Activated CD4-positive, alpha-beta T cell treated with anti-CD3 and anti-CD28 coated beads, Interleukin-2, amount 10 ng/mL, durations not matched to agents 24 days and 14 days (primary cell): ENCODE measurements around the gene CCDC142. TPM values are rescaled to one million over a fixed set of nuclear protein-coding genes. Genes with fewer than 3 reads are reported as not detected.

Source experiments
- DNase-seq: peaks from one replicate; pipeline ENCODE4 v3.0.0; 2022
- H3K27ac Mint-ChIP-seq: one replicate; pipeline ENCODE4 v1.8.0; 2022; ENCODE audit warnings: mild to moderate bottlenecking, mixed read lengths
- H3K27me3 Mint-ChIP-seq: one replicate; pipeline ENCODE4 v1.8.0; 2022; ENCODE audit warnings: mixed read lengths
- H3K36me3 Mint-ChIP-seq: one replicate; pipeline ENCODE4 v1.8.0; 2022; ENCODE audit warnings: low read depth, mild to moderate bottlenecking, mixed read lengths
- H3K4me1 Mint-ChIP-seq: one replicate; pipeline ENCODE4 v1.8.0; 2021; ENCODE audit warnings: mixed read lengths
- H3K4me3 Mint-ChIP-seq: one replicate; pipeline ENCODE4 v1.8.0; 2022; ENCODE audit warnings: mild to moderate bottlenecking, moderate library complexity, mixed read lengths
- H3K9me3 Mint-ChIP-seq: one replicate; pipeline ENCODE4 v1.8.0; 2021; ENCODE audit warnings: mixed read lengths
- intact Hi-C: fragments of 100-400 bp; cut with micrococcal nuclease; formaldehyde crosslinking; loops from one replicate; pipeline ENCODE4 v1.15.1; 2023
- total RNA-seq: library from RNA; stranded (reverse); gene quantifications from 2 replicates; pipeline ENCODE4 v1.2.3, GENCODE V29; 2022

The CCDC142 gene
- total RNA-seq, 1 donor from 2014 or later = 26.9 TPM

GRCh38 chr2:74426181-74426758 is 56.5 kb downstream of the CCDC142 start:
- intact Hi-C loops = no loop called here
- Mint-ChIP-seq H3K4me3 (no peak overlapping the region), H3K36me3 (peaks cover 25% of the 10 kb centered on the region), H3K4me1 (peaks cover 10% of the 10 kb centered on the region), H3K27ac (no peak overlapping the region), H3K9me3 (no peaks in the 10 kb centered on the region), H3K27me3 (no peaks in the 10 kb centered on the region)
- no peak for DNase-seq

GRCh38 chr2:74425523-74425922 is 57.3 kb downstream of the CCDC142 start:
- peaks cover 25% of the 10 kb centered on the region for H3K36me3 Mint-ChIP-seq
- H3K27ac Mint-ChIP-seq = no peak overlapping the region
- H3K27me3 Mint-ChIP-seq = no peaks in the 10 kb centered on the region
- intact Hi-C loops = no loop called here
- no peak overlapping the region for H3K4me3 Mint-ChIP-seq
- no peak for DNase-seq
- no peaks in the 10 kb centered on the region for H3K9me3 Mint-ChIP-seq
- H3K4me1 Mint-ChIP-seq = peaks cover 14% of the 10 kb centered on the region

- Mint-ChIP-seq H3K4me3 (no peak overlapping the region), H3K9me3 (no peaks in the 10 kb centered on the region), H3K36me3 (peaks cover 25% of the 10 kb centered on the region), H3K27ac (peak overlapping the region; percentile 5), H3K4me1 (peaks cover 18% of the 10 kb centered on the region), H3K27me3 (no peaks in the 10 kb centered on the region)
- no peak for DNase-seq
- intact Hi-C loops = loop anchor here (5.0 kb wide), 1 partner anchor 278 kb away; the partner anchor contains the start of gene BOLA3
Observed at GRCh38 chr2:74424995-74425406, 57.8 kb downstream of the CCDC142 start.

GRCh38 chr2:74424139-74424992 is 58.4 kb downstream of the CCDC142 start:
- DNase-seq = no peak
- Mint-ChIP-seq H3K36me3 (peaks cover 25% of the 10 kb centered on the region), H3K4me3 (no peak overlapping the region), H3K4me1 (peaks cover 18% of the 10 kb centered on the region), H3K27ac (peak overlapping the region; percentile 5), H3K27me3 (no peaks in the 10 kb centered on the region), H3K9me3 (no peaks in the 10 kb centered on the region)
- intact Hi-C loops = loop anchor here (5.0 kb wide), 1 partner anchor 277 kb away; the partner anchor contains the start of gene BOLA3

Other genes starting within 250 kb of the CCDC142 start
- gene SLC4A5, start 139.6 kb downstream of the CCDC142 start, total RNA-seq = 0.93 and 1.4 TPM in 2 replicates
- 87.1 and 87.2 TPM in 2 replicates for gene DCTN1, start 102.7 kb downstream of the CCDC142 start, total RNA-seq
- gene C2orf81, start 61.4 kb downstream of the CCDC142 start, total RNA-seq = 1.7 and 2.0 TPM in 2 replicates
- gene WDR54, start 61.3 kb downstream of the CCDC142 start, total RNA-seq = 72.1 and 78.2 TPM in 2 replicates
- gene RTKN, start 41.1 kb downstream of the CCDC142 start, total RNA-seq = 1.1 and 2.2 TPM in 2 replicates
- gene INO80B, start 27.9 kb downstream of the CCDC142 start, total RNA-seq = 51.8 and 54.5 TPM in 2 replicates
- gene WBP1, start 24.6 kb downstream of the CCDC142 start, total RNA-seq = 28.8 and 29.0 TPM in 2 replicates
- gene MOGS, start 17.6 kb downstream of the CCDC142 start, total RNA-seq = 84.2 and 85.7 TPM in 2 replicates
- gene MRPL53, start 10.3 kb downstream of the CCDC142 start, total RNA-seq = 89.0 and 115 TPM in 2 replicates
- 27.1 and 31.5 TPM in 2 replicates for gene TTC31, start 83 bp upstream of the CCDC142 start, total RNA-seq
- gene LBX2, start 16.6 kb upstream of the CCDC142 start, total RNA-seq = 0.36 and 0.40 TPM in 2 replicates
- gene PCGF1, start 24.7 kb upstream of the CCDC142 start, total RNA-seq = 43.3 and 45.8 TPM in 2 replicates
- 0.54 and 0.70 TPM in 2 replicates for gene TLX2, start 31.5 kb upstream of the CCDC142 start, total RNA-seq
- 0.59 and 0.68 TPM in 2 replicates for gene DQX1, start 43.2 kb upstream of the CCDC142 start, total RNA-seq
- 170 and 173 TPM in 2 replicates for gene AUP1, start 46.7 kb upstream of the CCDC142 start, total RNA-seq
- gene HTRA2, start 46.9 kb upstream of the CCDC142 start, total RNA-seq = 49.6 and 56.4 TPM in 2 replicates
- 1.5 and 1.7 TPM in 2 replicates for gene LOXL3, start 70.9 kb upstream of the CCDC142 start, total RNA-seq
- gene DOK1, start 71.7 kb upstream of the CCDC142 start, total RNA-seq = 33.8 and 34.2 TPM in 2 replicates
- not detected in 2 replicates for gene M1AP, start 165.3 kb upstream of the CCDC142 start, total RNA-seq
- gene SEMA4F, start 171.2 kb upstream of the CCDC142 start, total RNA-seq = 3.5 and 4.8 TPM in 2 replicates